Kidney (tissue), 14 donors: ENCODE measurements around the gene MAPK10. TPM values are rescaled to one million over a fixed set of nuclear protein-coding genes. Genes with fewer than 3 reads are reported as not detected.

Experiments used
- DNase-seq, 5 donors: peaks; one replicate each; pipeline ENCODE4 v3.0.0-alpha.2; 2013 to 2020
- FAIRE-seq: peaks from 2 replicates; lab custom pipeline; 2012; peaks lifted over from hg19 to GRCh38; lab: Jason Lieb, UNC
- H3K27ac ChIP-seq, 2 donors: one replicate each; pipeline ENCODE4 v1.7.0; 2013; ENCODE audit warnings: low read depth in 2 of 2, low read length in 2 of 2, inconsistent platforms in 1 of 2
- H3K27me3 ChIP-seq: one replicate; pipeline ENCODE4 v1.7.1; 2013; ENCODE audit warnings: low read length, inconsistent platforms; ENCODE audit not compliant: control insufficient read depth, insufficient read depth
- H3K36me3 ChIP-seq, 3 donors: one replicate each; pipeline versions ENCODE4 v1.7.0 to v1.7.1; 2013; ENCODE audit warnings: low read length in 3 of 3, control low read depth in 1 of 3, inconsistent platforms in 1 of 3; ENCODE audit not compliant: insufficient read depth in 3 of 3, control insufficient read depth in 2 of 3
- H3K4me1 ChIP-seq, 3 donors: one replicate each; pipeline versions ENCODE4 v1.7.0 to v1.7.1; 2013; ENCODE audit warnings: low read length in 3 of 3, inconsistent platforms in 1 of 3, low read depth in 1 of 3; ENCODE audit not compliant: control insufficient read depth in 2 of 3, insufficient read depth in 2 of 3
- H3K4me3 ChIP-seq, 3 donors: one replicate each; pipeline versions ENCODE4 v1.7.0 to v1.8.1; 2013; ENCODE audit warnings: low read length in 3 of 3, control low read depth in 1 of 3, inconsistent platforms in 1 of 3
- H3K9ac ChIP-seq, 3 donors: one replicate each; pipeline versions ENCODE4 v1.7.0 to v1.7.1; 2013; ENCODE audit warnings: low read length in 3 of 3, control low read depth in 1 of 3, inconsistent platforms in 1 of 3
- H3K9me3 ChIP-seq, 3 donors: one replicate each; pipeline versions ENCODE4 v1.7.0 to v1.7.1; 2013; ENCODE audit warnings: low read length in 3 of 3, control low read depth in 1 of 3, inconsistent platforms in 1 of 3; ENCODE audit not compliant: control insufficient read depth in 2 of 3, insufficient read depth in 1 of 3
- CTCF ChIP-seq: IDR thresholded peaks from 3 replicates; pipeline ENCODE4 v1.5.1; 2012; ENCODE audit warnings: mild to moderate bottlenecking, moderate library complexity, borderline replicate concordance; ENCODE audit not compliant: insufficient read depth; ENCODE audit errors: extremely low read depth
- intact Hi-C: fragments of 100-400 bp; cut with DNase I; formaldehyde crosslinking; loops from one replicate; pipeline ENCODE4 v1.11.1; 2022
- polyA plus RNA-seq: library from polyadenylated mRNA; stranded (reverse); fragments of 350-450 nt; fragmentation: Illumina TruSeq; extraction: RNeasy Lipid Tissue Mini Kit (QIAGEN cat#74804); gene quantifications from one replicate; pipeline ENCODE4 v1.2.3, GENCODE V29; 2014; ENCODE audit warnings: low read depth, low replicate concordance; ENCODE audit not compliant: insufficient read depth
- total RNA-seq: library from RNA; stranded (reverse); fragmentation: NEBNext Ultra II Directional; extraction: Animal tissue kit (Norgen Biotek cat#: 25700); gene quantifications from one replicate; pipeline ENCODE4 v1.2.1, GENCODE V29; 2021
- donor health status: control.
- donor health status: control.
- donor health status: control.
- donor health status: control.
- donor health status: control.
- donor health status: DM: yes; HTN: yes; CAD: no.
- donor health status: Normal renal cell carcinoma (clear cell type).

Gene MAPK10
- total and polyA plus RNA-seq, 2 donors from 2014 or later: 27.6 to 54.5 TPM

DNA sequence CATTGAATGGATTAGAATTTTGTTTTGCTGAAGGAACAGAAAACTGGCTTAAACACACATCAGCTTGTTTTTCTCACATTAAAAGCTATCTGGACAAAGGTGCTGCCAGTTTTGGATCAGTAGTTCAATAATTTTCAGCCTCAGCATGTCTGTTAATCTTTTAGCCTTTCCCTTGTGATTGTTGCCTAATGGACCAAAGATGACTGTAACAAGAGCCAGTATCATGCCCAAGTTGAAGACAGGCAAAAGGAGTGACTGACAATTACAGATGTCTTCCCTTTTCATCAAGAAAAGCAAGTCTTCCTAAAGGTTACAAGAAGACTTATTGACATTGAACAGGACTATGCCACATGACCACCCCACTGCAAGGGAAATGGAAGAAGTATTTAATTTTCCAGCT, 419.7 kb downstream of the MAPK10 start:
- H3K4me3 ChIP-seq: peak overlapping the region in 2 of 3 donors; percentile 31 to 40
- H3K36me3 ChIP-seq: peaks cover 0 to 3% (median 0%) of the 10 kb centered on the region in 3 donors
- no peaks in the 10 kb centered on the region for H3K9me3 ChIP-seq
- H3K9ac ChIP-seq: peak overlapping the region in 1 of 3 donors; percentile 21
- no peak for TF ChIP-seq CTCF
- FAIRE-seq (peak; percentile 59), DNase-seq (peak in 2 of 5 donors; percentile 81 to 84)
- intact Hi-C loops: no loop called here
- H3K4me1 ChIP-seq: peaks cover 10 to 16% (median 15%) of the 10 kb centered on the region in 3 donors
- peak overlapping the region; percentile 80 to 81 for H3K27ac ChIP-seq
- H3K27me3 ChIP-seq: no peaks in the 10 kb centered on the region

Other genes with a start within 250 kb of the MAPK10 start
- 62.3 TPM for gene PTPN13, start 234.3 kb upstream of the MAPK10 start, total RNA-seq
- gene PTPN13, start 234.3 kb upstream of the MAPK10 start, polyA plus RNA-seq: 10.2 TPM